Measurements from ENCODE around the gene DMRTB1.

Gene DMRTB1

GRCh38 chr1:53508056-53508990 is 49.1 kb downstream of the DMRTB1 start:
- no peaks in the 10 kb centered on the region for H3K27me3 ChIP-seq (ENCODE audit: insufficient read depth, poor library complexity, severe bottlenecking)
- DNase-seq (ENCODE audit: low spot score) (no peak), ATAC-seq (ENCODE audit: low read depth) (no peak)
- H3K4me1 ChIP-seq (ENCODE audit: insufficient read depth, poor library complexity, severe bottlenecking) = no peaks in the 10 kb centered on the region
- H3K9me3 ChIP-seq (ENCODE audit: severe bottlenecking) = no peaks in the 10 kb centered on the region
- TF ChIP-seq CTCF (IDR thresholded peaks at IDR 0.05; ENCODE audit: poor library complexity, severe bottlenecking) = no peak
- no peaks in the 10 kb centered on the region for H3K36me3 ChIP-seq (ENCODE audit: low read depth)
- H3K27ac ChIP-seq (ENCODE audit: poor library complexity, severe bottlenecking) = no peak overlapping the region
- H3K4me3 ChIP-seq (ENCODE audit: severe bottlenecking) = no peak overlapping the region

GRCh38 chr1:53508991-53509666 is 49.9 kb downstream of the DMRTB1 start:
- no peaks in the 10 kb centered on the region for H3K36me3 ChIP-seq (ENCODE audit: low read depth)
- TF ChIP-seq CTCF (IDR thresholded peaks at IDR 0.05; ENCODE audit: poor library complexity, severe bottlenecking) = no peak
- no peaks in the 10 kb centered on the region for H3K27me3 ChIP-seq (ENCODE audit: insufficient read depth, poor library complexity, severe bottlenecking)
- no peak overlapping the region for H3K4me3 ChIP-seq (ENCODE audit: severe bottlenecking)
- ATAC-seq (ENCODE audit: low read depth) (0 out of 3 replicates have a peak, but pooled peaks have one; percentile 22), DNase-seq (ENCODE audit: low spot score) (no peak)
- no peaks in the 10 kb centered on the region for H3K9me3 ChIP-seq (ENCODE audit: severe bottlenecking)
- H3K4me1 ChIP-seq (ENCODE audit: insufficient read depth, poor library complexity, severe bottlenecking) = no peaks in the 10 kb centered on the region
- H3K27ac ChIP-seq (ENCODE audit: poor library complexity, severe bottlenecking) = no peak overlapping the region

- Histone ChIP-seq H3K4me3 (ENCODE audit: severe bottlenecking) (no peak overlapping the region), H3K27me3 (ENCODE audit: insufficient read depth, poor library complexity, severe bottlenecking) (no peaks in the 10 kb centered on the region), H3K36me3 (ENCODE audit: low read depth) (no peaks in the 10 kb centered on the region), H3K27ac (ENCODE audit: poor library complexity, severe bottlenecking) (no peak overlapping the region), H3K4me1 (ENCODE audit: insufficient read depth, poor library complexity, severe bottlenecking) (no peaks in the 10 kb centered on the region), H3K9me3 (ENCODE audit: severe bottlenecking) (no peaks in the 10 kb centered on the region)
- ATAC-seq (ENCODE audit: low read depth) (no peak), DNase-seq (ENCODE audit: low spot score) (no peak)
- no peak for TF ChIP-seq CTCF (IDR thresholded peaks at IDR 0.05; ENCODE audit: poor library complexity, severe bottlenecking)
Measured at GRCh38 chr1:53509775-53510174, 50.6 kb downstream of the DMRTB1 start.

- Histone ChIP-seq H3K27me3 (ENCODE audit: insufficient read depth, poor library complexity, severe bottlenecking) (no peaks in the 10 kb centered on the region), H3K36me3 (ENCODE audit: low read depth) (no peaks in the 10 kb centered on the region), H3K4me1 (ENCODE audit: insufficient read depth, poor library complexity, severe bottlenecking) (no peaks in the 10 kb centered on the region), H3K4me3 (ENCODE audit: severe bottlenecking) (no peak overlapping the region), H3K9me3 (ENCODE audit: severe bottlenecking) (no peaks in the 10 kb centered on the region), H3K27ac (ENCODE audit: poor library complexity, severe bottlenecking) (no peak overlapping the region)
- ATAC-seq (ENCODE audit: low read depth) = no peak
- DNase-seq (ENCODE audit: low spot score) = no peak
- TF ChIP-seq CTCF (IDR thresholded peaks at IDR 0.05; ENCODE audit: poor library complexity, severe bottlenecking) = no peak
Measured at GRCh38 chr1:53510215-53510614, 51.0 kb downstream of the DMRTB1 start.
